NCI-H128 (cell line): ENCODE results near the gene UVRAG.
"Not testable (repeated sequence)": the region's sequence is repeated elsewhere in the genome, so short reads cannot be mapped to it uniquely, and the experiment has no call there.

Experiments
- DNase-seq: peaks from one replicate; lab custom pipeline; 2025; ENCODE audit not compliant: unreplicated experiment; lab: John Stamatoyannopoulos, UW

The UVRAG gene

GRCh38 chr11:75836417-75836816 lies 21.4 kb downstream of the UVRAG start:
- DNase-seq, result no peak

- no peak for DNase-seq
Measured at GRCh38 chr11:75839851-75840250, 24.8 kb downstream of the UVRAG start.

GRCh38 chr11:75840522-75840921 lies 25.5 kb downstream of the UVRAG start:
- DNase-seq, result no peak

GRCh38 chr11:75841739-75842138 lies 26.7 kb downstream of the UVRAG start:
- DNase-seq, result no peak

GRCh38 chr11:75845324-75845723 lies 30.3 kb downstream of the UVRAG start:
- DNase-seq, result no peak

- no peak for DNase-seq
Measured at GRCh38 chr11:75849894-75850293, 34.9 kb downstream of the UVRAG start.

- DNase-seq, result no peak
Measured at GRCh38 chr11:75850787-75851186, 35.8 kb downstream of the UVRAG start.

- DNase-seq, result no peak
Measured at GRCh38 chr11:75851203-75851602, 36.2 kb downstream of the UVRAG start.

- DNase-seq, result no peak
Measured at GRCh38 chr11:75852406-75853017, 37.5 kb downstream of the UVRAG start.

- DNase-seq, result not testable (repeated sequence)
Measured at GRCh38 chr11:75853563-75853962, 38.6 kb downstream of the UVRAG start.

GRCh38 chr11:75853971-75854370 lies 39.0 kb downstream of the UVRAG start:
- DNase-seq, result no peak

- no peak for DNase-seq
Measured at GRCh38 chr11:75855206-75855605, 40.2 kb downstream of the UVRAG start.

GRCh38 chr11:75856912-75857311 lies 41.9 kb downstream of the UVRAG start:
- no peak for DNase-seq

- no peak for DNase-seq
Measured at GRCh38 chr11:75858042-75858441, 43.0 kb downstream of the UVRAG start.

- DNase-seq, result no peak
Measured at GRCh38 chr11:75858613-75859012, 43.6 kb downstream of the UVRAG start.

- DNase-seq, result no peak
Measured at GRCh38 chr11:75859614-75860013, 44.6 kb downstream of the UVRAG start.

GRCh38 chr11:75862437-75862836 lies 47.4 kb downstream of the UVRAG start:
- DNase-seq, result no peak

GRCh38 chr11:75867778-75868374 lies 52.9 kb downstream of the UVRAG start:
- DNase-seq, result peak; percentile 28

GRCh38 chr11:75868990-75869389 lies 54.0 kb downstream of the UVRAG start:
- DNase-seq, result no peak

GRCh38 chr11:75869661-75870455 lies 54.8 kb downstream of the UVRAG start:
- DNase-seq, result no peak

- no peak for DNase-seq
Measured at GRCh38 chr11:75872887-75873416, 57.9 kb downstream of the UVRAG start.
